Endothelial cell of umbilical vein (primary cell): ENCODE data around the gene UGT1A3. TPM values are rescaled to one million over a fixed set of nuclear protein-coding genes. Genes with fewer than 3 reads are reported as not detected.

ENCODE experiments used
- BruUV-seq: library from RNA; stranded (reverse); fragments of 400-500 nt; replicated peaks from 2 replicates; lab custom pipeline; 2021; lab: Mats Ljungman, UMichigan
- CTCF ChIA-PET: fragments of 300-600, 350-600 bp; sonication (Branson Sonifier 250); formaldehyde crosslinking; loops from one replicate; lab custom pipeline; 2021; ENCODE audit warnings: antibody characterized with exemption, inconsistent platforms; lab: Charles Lee
- POLR2A ChIA-PET: fragments of 300-600, 350-600 bp; sonication (Branson Sonifier 250); formaldehyde crosslinking; loops from one replicate; lab custom pipeline; 2021; ENCODE audit warnings: antibody characterized with exemption, inconsistent platforms; lab: Charles Lee
- DNase-seq: peaks from one replicate; pipeline ENCODE4 v3.0.0-alpha.2; 2011; ENCODE audit warnings: low read depth, low spot score
- FAIRE-seq: peaks from 2 replicates; lab custom pipeline; 2011; peaks lifted over from hg19 to GRCh38; lab: Jason Lieb, UNC
- H2AFZ ChIP-seq: 2 replicates; pipeline ENCODE4 v1.6.0; 2012; ENCODE audit warnings: low read depth, low read length, control low read depth, inconsistent platforms
- H3K27ac ChIP-seq: 2 replicates; pipeline ENCODE4 v1.5.1; 2011; ENCODE audit warnings: low read depth, mild to moderate bottlenecking, control low read depth, low read length, moderate library complexity; ENCODE audit not compliant: insufficient read depth
- H3K27me3 ChIP-seq, 2 experiments: 2 replicates each; pipeline versions ENCODE4 v1.6.0 to v1.6.1; 2011; ENCODE audit warnings: low read length in 2 of 2, mixed read lengths in 1 of 2; ENCODE audit not compliant: control insufficient read depth in 2 of 2, insufficient read depth in 2 of 2
- H3K36me3 ChIP-seq, 2 experiments: 2 replicates in 1 of 2; 3 replicates in 1 of 2; pipeline ENCODE4 v1.5.1; 2011; ENCODE audit warnings: low read length in 2 of 2, mild to moderate bottlenecking in 1 of 2, moderate library complexity in 1 of 2; ENCODE audit not compliant: control insufficient read depth in 2 of 2, insufficient read depth in 2 of 2; ENCODE audit errors: extremely low read depth in 1 of 2
- H3K4me1 ChIP-seq: 3 replicates; pipeline ENCODE4 v1.5.1; 2011; ENCODE audit warnings: mild to moderate bottlenecking, low read length; ENCODE audit not compliant: control insufficient read depth, insufficient read depth; ENCODE audit errors: extremely low read depth
- H3K4me2 ChIP-seq: 2 replicates; pipeline ENCODE4 v1.6.1; 2011; ENCODE audit warnings: low read length, control low read depth, mixed read lengths; ENCODE audit not compliant: insufficient read depth
- H3K4me3 ChIP-seq, 3 experiments: fragments of 200-600 bp in 1 of 3; sonication (generic), shearing (Covaris generic) in 1 of 3; replicated peaks in 1 of 3; 2 replicates each; pipeline ENCODE4 v1.5.1; 2011 to 2016; ENCODE audit warnings: control low read depth in 3 of 3, low read length in 3 of 3, mild to moderate bottlenecking in 2 of 3, inconsistent platforms in 1 of 3, low read depth in 1 of 3, moderate library complexity in 1 of 3; ENCODE audit not compliant: insufficient read depth in 1 of 3
- H3K79me2 ChIP-seq: 2 replicates; pipeline ENCODE4 v1.6.0; 2012; ENCODE audit warnings: low read length, inconsistent platforms; ENCODE audit not compliant: control insufficient read depth, insufficient read depth
- H3K9ac ChIP-seq: replicated peaks from 2 replicates; pipeline ENCODE3; 2011; ENCODE audit warnings: low read length, control low read depth; ENCODE audit not compliant: insufficient read depth; ENCODE audit errors: extremely low read depth
- H3K9me1 ChIP-seq: replicated peaks from 3 replicates; pipeline ENCODE4 v1.6.0; 2011; ENCODE audit warnings: mild to moderate bottlenecking, low read length; ENCODE audit not compliant: control insufficient read depth, insufficient read depth; ENCODE audit errors: extremely low read depth
- H3K9me3 ChIP-seq: replicated peaks from 2 replicates; pipeline ENCODE4 v1.5.1; 2012; ENCODE audit warnings: low read length, inconsistent platforms; ENCODE audit not compliant: control insufficient read depth, insufficient read depth
- H4K20me1 ChIP-seq: replicated peaks from 2 replicates; pipeline ENCODE3; 2011; ENCODE audit warnings: mild to moderate bottlenecking, low read length; ENCODE audit not compliant: control insufficient read depth, insufficient read depth; ENCODE audit errors: extremely low read depth
- CTCF ChIP-seq, 2 donors: IDR thresholded peaks; 1 replicate in 1 of 2; 2 replicates in 1 of 2; pipeline ENCODE4 v1.5.1; 2011; ENCODE audit warnings: low read length in 2 of 2, mild to moderate bottlenecking in 2 of 2, moderate library complexity in 2 of 2, control low read depth in 1 of 2, inconsistent platforms in 1 of 2, low read depth in 1 of 2; ENCODE audit not compliant: insufficient read depth in 1 of 2; ENCODE audit errors: extremely low read depth in 1 of 2
- EZH2 ChIP-seq: IDR thresholded peaks from 2 replicates; pipeline ENCODE4 v1.6.1; 2012; ENCODE audit warnings: borderline replicate concordance, low read depth, mild to moderate bottlenecking, moderate library complexity, low read length, inconsistent platforms; ENCODE audit not compliant: severe bottlenecking
- FOS ChIP-seq: IDR thresholded peaks from 2 replicates; pipeline ENCODE4 v1.6.1; 2011; ENCODE audit warnings: mild to moderate bottlenecking, low read length, moderate library complexity, borderline replicate concordance; ENCODE audit not compliant: insufficient read depth
- GATA2 ChIP-seq: IDR thresholded peaks from 2 replicates; pipeline ENCODE4 v1.7.0; 2011; ENCODE audit warnings: low read depth, mild to moderate bottlenecking, moderate library complexity, mixed read lengths, low read length; ENCODE audit not compliant: insufficient read length, insufficient read depth
- JUN ChIP-seq: IDR thresholded peaks from 2 replicates; pipeline ENCODE4 v1.6.1; 2011; ENCODE audit warnings: borderline replicate concordance, low read depth; ENCODE audit not compliant: insufficient read length, insufficient read depth
- MAX ChIP-seq: IDR thresholded peaks from 2 replicates; pipeline ENCODE4 v1.6.1; 2011; ENCODE audit not compliant: insufficient read depth, insufficient read length
- MYC ChIP-seq: IDR thresholded peaks from one replicate; pipeline ENCODE4 v1.6.1; 2011; ENCODE audit warnings: mild to moderate bottlenecking, low read depth, low read length
- POLR2A ChIP-seq: IDR thresholded peaks from 2 replicates; pipeline ENCODE4 v1.6.1; 2012; ENCODE audit warnings: low read depth, mild to moderate bottlenecking, control low read depth, low read length
- POLR2AphosphoS5 ChIP-seq: IDR thresholded peaks from 2 replicates; pipeline ENCODE4 v1.6.1; 2012; ENCODE audit warnings: low read depth, mild to moderate bottlenecking, control low read depth, low read length, moderate library complexity; ENCODE audit not compliant: insufficient read depth
- dilution Hi-C: fragments of 300-500 bp; cut with MboI; formaldehyde crosslinking; loops from one replicate; pipeline ENCODE4 v1.15.0; 2019; ENCODE audit warnings: low sequenced_read_pairs; ENCODE audit not compliant: extremely low pct_ligation_motif_present
- intact Hi-C: fragments of 100-400 bp; cut with micrococcal nuclease; formaldehyde crosslinking; loops from one replicate; pipeline ENCODE4 v1.10.0; 2022
- polyA plus RNA-seq, 4 experiments: library from polyadenylated mRNA; depleted of rRNA in 3 of 4; stranded (reverse) in 3 of 4; unstranded in 1 of 4; fragments of >200 nt; gene quantifications; 2 replicates each; pipeline versions ENCODE4 v1.2.1 to v1.2.3, GENCODE V29; 2011 to 2012; ENCODE audit warnings: missing spikeins in 1 of 4
- total RNA-seq: library from RNA; stranded (reverse); gene quantifications from 2 replicates; pipeline ENCODE4 v1.2.3, GENCODE V29; 2021

Gene UGT1A3
- total and polyA plus RNA-seq, 2 donors (not counting 3 experiments of a cell fraction or from before 2014, with no cell fraction given) = not detected

- dilution Hi-C loops = no loop called here
- Histone ChIP-seq H3K27me3 (no peaks in the 10 kb centered on the region), H3K36me3 (no peaks in the 10 kb centered on the region)
These were observed 92.9 kb downstream of the UGT1A3 start for GRCh38 chr2:233821709-233822100.

More at GRCh38 chr2:233821709-233822100, 92.9 kb downstream of the UGT1A3 start:
- ChIA-PET POLR2A (no interaction called here), CTCF (no interaction called here)
- DNase-seq (no peak), FAIRE-seq (no peak)
- no peaks in the 10 kb centered on the region for H4K20me1 ChIP-seq
- no peak overlapping the region for H2AFZ ChIP-seq
- H3K9me3 ChIP-seq = no peaks in the 10 kb centered on the region
- no peak overlapping the region for H3K9ac ChIP-seq
- no peaks in the 10 kb centered on the region for H3K79me2 ChIP-seq
- TF ChIP-seq FOS (no peak), POLR2AphosphoS5 (no peak), JUN (no peak), MAX (no peak), MYC (no peak), CTCF (IDR thresholded peaks at IDR 0.05; ENCODE audit: extremely low read depth in 1 of 2, insufficient read depth in 1 of 2, low read depth in 1 of 2, low read length in 2 of 2) (no peak), GATA2 (no peak), POLR2A (no peak), EZH2 (no peak)
- no peak overlapping the region for H3K4me3 ChIP-seq
- no peak overlapping the region for H3K27ac ChIP-seq
- no TSS peak for BruUV-seq
- H3K9me1 ChIP-seq = no peaks in the 10 kb centered on the region
- intact Hi-C loops = no loop called here
- H3K4me2 ChIP-seq = no peak overlapping the region
- H3K4me1 ChIP-seq = no peaks in the 10 kb centered on the region
